SH-SY5Y (cell line): ENCODE results near the gene SYNDIG1.
A peak's percentile ranks its signal among the peaks of the same experiment; 100 is the strongest.

Source experiments
- GATA2 ChIP-seq: IDR thresholded peaks from 2 replicates; pipeline ENCODE4 v1.6.1; 2011; ENCODE audit warnings: mild to moderate bottlenecking, low read depth, low read length
- GATA3 ChIP-seq: IDR thresholded peaks from 2 replicates; pipeline ENCODE4 v1.6.1; 2011; ENCODE audit warnings: low read depth, mild to moderate bottlenecking, low read length, moderate library complexity

SYNDIG1 gene

GRCh38 chr20:24659835-24660234, 190.4 kb downstream of the SYNDIG1 start:
- TF ChIP-seq GATA2: no peak
- no peak for TF ChIP-seq GATA3

GRCh38 chr20:24660651-24661050, 191.2 kb downstream of the SYNDIG1 start:
- TF ChIP-seq GATA2 (no peak), GATA3 (no peak)

GRCh38 chr20:24661255-24661654, 191.8 kb downstream of the SYNDIG1 start:
- TF ChIP-seq GATA2 (no peak), GATA3 (no peak)

- TF ChIP-seq GATA3 (no peak), GATA2 (no peak)
Observed at GRCh38 chr20:24662322-24662721, 192.9 kb downstream of the SYNDIG1 start.

- TF ChIP-seq GATA2 (peak; percentile 88), GATA3 (no peak; the same call in 1 of the 2 replicates)
Observed at GRCh38 chr20:24662752-24663365, 193.4 kb downstream of the SYNDIG1 start.

GRCh38 chr20:24663496-24663895, 194.1 kb downstream of the SYNDIG1 start:
- TF ChIP-seq GATA2: no peak
- TF ChIP-seq GATA3: no peak

GRCh38 chr20:24664266-24664986, 195.0 kb downstream of the SYNDIG1 start:
- TF ChIP-seq GATA2 (no peak), GATA3 (no peak)

GRCh38 chr20:24665196-24665595, 195.8 kb downstream of the SYNDIG1 start:
- TF ChIP-seq GATA2 (no peak), GATA3 (no peak)

- TF ChIP-seq GATA2: no peak
- no peak for TF ChIP-seq GATA3
Observed at GRCh38 chr20:24665741-24666191, 196.3 kb downstream of the SYNDIG1 start.

- TF ChIP-seq GATA3 (no peak), GATA2 (no peak)
Observed at GRCh38 chr20:24667689-24668383, 198.4 kb downstream of the SYNDIG1 start.

GRCh38 chr20:24668384-24668702, 198.9 kb downstream of the SYNDIG1 start:
- TF ChIP-seq GATA2: no peak

GRCh38 chr20:24668791-24669190, 199.4 kb downstream of the SYNDIG1 start:
- TF ChIP-seq GATA3: no peak

GRCh38 chr20:24669701-24670100, 200.3 kb downstream of the SYNDIG1 start:
- TF ChIP-seq GATA3 (no peak), GATA2 (no peak)

GRCh38 chr20:24670341-24670872, 201.0 kb downstream of the SYNDIG1 start:
- TF ChIP-seq GATA2: no peak
- no peak for TF ChIP-seq GATA3

- TF ChIP-seq GATA2 (no peak), GATA3 (no peak)
Observed at GRCh38 chr20:24670981-24671380, 201.6 kb downstream of the SYNDIG1 start.
